A673 (cell line): ENCODE data around the gene FBXW12. TPM values are rescaled to one million over a fixed set of nuclear protein-coding genes. Genes with fewer than 3 reads are reported as not detected.

Experiments
- BruUV-seq: library from RNA; stranded (reverse); fragments of 400-500 nt; replicated peaks from 2 replicates; lab custom pipeline; 2021; lab: Mats Ljungman, UMichigan
- CTCF ChIA-PET: fragments of 300-600 bp; sonication (Branson Sonifier 250); formaldehyde crosslinking; loops from one replicate; lab custom pipeline; 2022; ENCODE audit warnings: antibody characterized with exemption; lab: Charles Lee
- POLR2A ChIA-PET: fragments of 300-600 bp; sonication (Branson Sonifier 250); formaldehyde crosslinking; loops from one replicate; lab custom pipeline; 2022; ENCODE audit warnings: antibody characterized with exemption; ENCODE audit not compliant: low non-redundant PET; lab: Charles Lee
- DNase-seq: peaks from one replicate; pipeline ENCODE4 v3.0.0-alpha.2; 2015; ENCODE audit warnings: low spot score
- H3K27ac ChIP-seq: fragments of 200-600 bp; sonication (generic); 2 replicates; pipeline ENCODE4 v1.5.1; 2016; ENCODE audit warnings: mixed run types, low read depth, mild to moderate bottlenecking, mixed read lengths, antibody characterized with exemption, low read length; ENCODE audit not compliant: poor library complexity, severe bottlenecking
- H3K27me3 ChIP-seq: fragments of 200-600 bp; sonication (generic); replicated peaks from 2 replicates; pipeline ENCODE4 v1.6.1; 2017; ENCODE audit warnings: mixed run types, low read depth, mild to moderate bottlenecking, mixed read lengths, antibody characterized with exemption, low read length; ENCODE audit not compliant: insufficient read depth, poor library complexity
- H3K36me3 ChIP-seq: fragments of 200-600 bp; sonication (generic); 2 replicates; pipeline ENCODE4 v1.6.1; 2016; ENCODE audit warnings: mixed run types, mild to moderate bottlenecking, mixed read lengths, antibody characterized with exemption, low read length; ENCODE audit not compliant: insufficient read depth, poor library complexity, severe bottlenecking
- H3K4me1 ChIP-seq: fragments of 200-600 bp; sonication (generic); 2 replicates; pipeline ENCODE4 v1.6.1; 2017; ENCODE audit warnings: mixed run types, mild to moderate bottlenecking, mixed read lengths, antibody characterized with exemption, low read length; ENCODE audit not compliant: insufficient read depth, poor library complexity, severe bottlenecking
- H3K4me3 ChIP-seq: fragments of 200-600 bp; sonication (generic); 2 replicates; pipeline ENCODE4 v1.5.1; 2016; ENCODE audit warnings: low read depth, mixed run types, mild to moderate bottlenecking, mixed read lengths, low read length; ENCODE audit not compliant: poor library complexity, severe bottlenecking
- H3K9me3 ChIP-seq: fragments of 200-600 bp; sonication (generic); 2 replicates; pipeline ENCODE4 v1.6.1; 2016; ENCODE audit warnings: mixed run types, low read depth, mild to moderate bottlenecking, mixed read lengths, antibody characterized with exemption, low read length; ENCODE audit not compliant: poor library complexity, severe bottlenecking
- EZH2 ChIP-seq: fragments of 200-600 bp; sonication (generic); IDR thresholded peaks from 2 replicates; pipeline ENCODE4 v1.6.1; 2017; ENCODE audit warnings: borderline replicate concordance, low read depth, mild to moderate bottlenecking, mixed read lengths, antibody characterized with exemption, low read length; ENCODE audit not compliant: poor library complexity, severe bottlenecking
- intact Hi-C: fragments of 100-400 bp; cut with micrococcal nuclease; formaldehyde crosslinking; loops from one replicate; pipeline ENCODE4 v1.10.0; 2022; ENCODE audit not compliant: unreplicated experiment
- total RNA-seq: library from RNA; stranded (reverse); gene quantifications from 2 replicates; pipeline ENCODE4 v1.2.3, GENCODE V29; 2021
- TF ChIP-seq, protein P1 (sequence below): fragments of 300-800, 200-600 bp; sonication (generic); conservative IDR thresholded peaks from 2 replicates; pipeline ENCODE4 v1.5.1; 2017; ENCODE audit warnings: low read depth, mild to moderate bottlenecking, antibody characterized with exemption, low read length, moderate library complexity, mixed read lengths

Gene FBXW12
- total RNA-seq, 1 experiment from 2014 or later: 0.60 TPM

DNA sequence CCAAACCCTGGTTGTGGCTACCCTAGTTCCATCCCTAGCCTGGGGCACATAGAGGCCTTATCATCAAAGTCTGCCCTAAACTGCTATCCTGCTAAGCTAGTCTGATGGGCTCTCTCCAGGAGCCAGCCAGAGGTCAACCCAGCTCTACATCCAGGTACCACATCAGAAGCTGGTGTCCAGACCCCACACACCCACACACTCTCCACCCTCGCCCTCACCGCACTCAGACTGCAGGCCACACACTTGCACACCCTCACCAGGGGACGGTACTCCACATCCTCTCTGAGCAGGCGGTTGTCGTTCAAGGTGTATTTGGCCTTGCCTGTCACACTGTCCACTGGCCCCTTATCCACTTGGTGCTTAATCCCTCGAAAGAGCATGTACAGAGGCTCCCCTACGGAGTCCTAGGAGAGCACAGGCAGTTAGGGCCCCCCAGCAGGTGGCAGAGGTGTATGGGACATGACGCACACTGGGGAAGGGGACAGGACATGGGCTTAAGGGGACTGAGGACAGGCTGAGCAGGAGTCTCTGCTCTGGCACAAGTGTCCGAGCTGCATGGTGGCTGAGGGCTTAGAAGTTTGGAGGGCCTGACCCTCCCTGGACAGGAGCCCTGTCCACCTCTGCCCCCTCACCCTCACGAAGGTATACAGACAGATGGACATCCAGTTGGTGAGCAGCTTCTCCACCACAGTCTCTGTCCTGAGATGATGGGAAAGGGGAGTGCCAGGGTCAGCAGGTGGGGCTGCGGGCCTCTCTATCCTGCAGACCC, 39.8 kb downstream of the FBXW12 start:
- ChIA-PET CTCF (no interaction called here), POLR2A (no interaction called here)
- H3K27ac ChIP-seq: no peak overlapping the region
- no peaks in the 10 kb centered on the region for H3K27me3 ChIP-seq
- no peak for TF ChIP-seq EZH2
- TF ChIP-seq, protein P1, sequence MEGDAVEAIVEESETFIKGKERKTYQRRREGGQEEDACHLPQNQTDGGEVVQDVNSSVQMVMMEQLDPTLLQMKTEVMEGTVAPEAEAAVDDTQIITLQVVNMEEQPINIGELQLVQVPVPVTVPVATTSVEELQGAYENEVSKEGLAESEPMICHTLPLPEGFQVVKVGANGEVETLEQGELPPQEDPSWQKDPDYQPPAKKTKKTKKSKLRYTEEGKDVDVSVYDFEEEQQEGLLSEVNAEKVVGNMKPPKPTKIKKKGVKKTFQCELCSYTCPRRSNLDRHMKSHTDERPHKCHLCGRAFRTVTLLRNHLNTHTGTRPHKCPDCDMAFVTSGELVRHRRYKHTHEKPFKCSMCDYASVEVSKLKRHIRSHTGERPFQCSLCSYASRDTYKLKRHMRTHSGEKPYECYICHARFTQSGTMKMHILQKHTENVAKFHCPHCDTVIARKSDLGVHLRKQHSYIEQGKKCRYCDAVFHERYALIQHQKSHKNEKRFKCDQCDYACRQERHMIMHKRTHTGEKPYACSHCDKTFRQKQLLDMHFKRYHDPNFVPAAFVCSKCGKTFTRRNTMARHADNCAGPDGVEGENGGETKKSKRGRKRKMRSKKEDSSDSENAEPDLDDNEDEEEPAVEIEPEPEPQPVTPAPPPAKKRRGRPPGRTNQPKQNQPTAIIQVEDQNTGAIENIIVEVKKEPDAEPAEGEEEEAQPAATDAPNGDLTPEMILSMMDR: no peak
- no peak for DNase-seq
- no peak overlapping the region for H3K4me3 ChIP-seq
- no peaks in the 10 kb centered on the region for H3K9me3 ChIP-seq
- intact Hi-C loops: no loop called here
- no peaks in the 10 kb centered on the region for H3K4me1 ChIP-seq
- no peaks in the 10 kb centered on the region for H3K36me3 ChIP-seq
- BruUV-seq: no TSS peak

DNA sequence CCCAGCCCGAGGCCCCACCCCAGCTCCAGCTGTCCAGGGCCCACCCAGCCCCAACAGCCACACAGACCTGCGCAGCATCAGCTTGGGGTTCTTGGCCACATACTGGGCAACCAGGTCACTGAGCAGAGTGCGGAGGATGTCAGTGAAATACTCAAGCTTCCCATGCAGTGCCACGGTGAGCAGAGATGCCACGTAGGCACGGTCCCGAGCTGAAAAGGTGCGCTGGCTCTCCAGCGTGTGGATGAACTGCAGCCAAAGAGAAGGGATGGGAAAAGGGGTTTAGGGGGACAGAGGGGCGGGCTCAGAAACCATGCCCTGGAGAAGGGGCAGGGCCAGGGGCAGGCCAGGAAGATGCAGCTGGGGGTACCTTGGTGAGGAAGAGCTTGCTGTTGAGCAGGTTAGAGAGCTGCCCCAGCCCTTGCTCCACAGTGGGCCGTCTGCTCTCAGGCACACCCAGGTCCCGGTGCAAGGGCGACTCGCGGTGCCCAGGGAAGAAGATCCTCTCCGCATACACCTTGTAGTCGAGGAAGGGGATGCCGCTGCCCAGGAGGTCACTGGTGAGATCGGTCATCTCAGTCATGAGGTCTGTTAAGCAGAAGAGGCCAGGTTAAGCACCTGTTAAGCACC, 40.5 kb downstream of the FBXW12 start:
- ChIA-PET POLR2A (no interaction called here), CTCF (no interaction called here)
- no peak for DNase-seq
- BruUV-seq: no TSS peak
- TF ChIP-seq, protein P1: no peak
- TF ChIP-seq EZH2: no peak
- Histone ChIP-seq H3K36me3 (no peaks in the 10 kb centered on the region), H3K4me3 (no peak overlapping the region), H3K27me3 (no peaks in the 10 kb centered on the region), H3K27ac (no peak overlapping the region), H3K9me3 (no peaks in the 10 kb centered on the region), H3K4me1 (no peaks in the 10 kb centered on the region)
- intact Hi-C loops: no loop called here

DNA sequence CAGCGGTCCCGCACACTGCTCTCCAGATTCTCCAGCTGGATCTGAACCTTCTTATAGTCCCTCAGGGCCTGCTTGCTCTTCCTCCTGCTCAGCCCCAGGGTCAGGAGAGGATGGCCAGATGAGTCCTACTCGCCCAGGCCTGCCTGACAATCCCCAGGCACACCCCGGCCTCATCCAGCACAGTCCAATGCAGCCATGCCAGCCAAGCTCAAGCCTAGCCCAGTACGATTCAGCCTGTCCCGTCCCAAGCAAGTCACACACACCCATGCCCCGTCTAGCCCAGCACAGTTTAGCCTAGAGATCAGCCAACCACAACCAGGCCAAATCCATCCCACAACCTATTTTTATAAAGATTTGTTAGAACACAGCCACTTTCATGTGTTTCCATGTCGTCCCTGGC, 41.1 kb downstream of the FBXW12 start:
- no peaks in the 10 kb centered on the region for H3K9me3 ChIP-seq
- no TSS peak for BruUV-seq
- TF ChIP-seq, protein P1: no peak
- no peak for TF ChIP-seq EZH2
- no peaks in the 10 kb centered on the region for H3K27me3 ChIP-seq
- H3K27ac ChIP-seq: no peak overlapping the region
- no peak overlapping the region for H3K4me3 ChIP-seq
- no peaks in the 10 kb centered on the region for H3K4me1 ChIP-seq
- intact Hi-C loops: no loop called here
- POLR2A ChIA-PET: no interaction called here
- CTCF ChIA-PET: no interaction called here
- H3K36me3 ChIP-seq: no peaks in the 10 kb centered on the region
- DNase-seq: no peak
